Endothelial cell of umbilical vein (primary cell): Measurements from ENCODE around the gene AUTS2. TPM values are rescaled to one million over a fixed set of nuclear protein-coding genes. Genes with fewer than 3 reads are reported as not detected.

Experiments used
- BruUV-seq: library from RNA; stranded (reverse); fragments of 400-500 nt; replicated peaks from 2 replicates; lab custom pipeline; 2021; lab: Mats Ljungman, UMichigan
- CTCF ChIA-PET: fragments of 300-600, 350-600 bp; sonication (Branson Sonifier 250); formaldehyde crosslinking; loops from one replicate; lab custom pipeline; 2021; ENCODE audit warnings: antibody characterized with exemption, inconsistent platforms; lab: Charles Lee
- POLR2A ChIA-PET: fragments of 300-600, 350-600 bp; sonication (Branson Sonifier 250); formaldehyde crosslinking; loops from one replicate; lab custom pipeline; 2021; ENCODE audit warnings: antibody characterized with exemption, inconsistent platforms; lab: Charles Lee
- DNase-seq: peaks from one replicate; pipeline ENCODE4 v3.0.0-alpha.2; 2011; ENCODE audit warnings: low read depth, low spot score
- FAIRE-seq: peaks from 2 replicates; lab custom pipeline; 2011; peaks lifted over from hg19 to GRCh38; lab: Jason Lieb, UNC
- H2AFZ ChIP-seq: 2 replicates; pipeline ENCODE4 v1.6.0; 2012; ENCODE audit warnings: low read depth, low read length, control low read depth, inconsistent platforms
- H3K27ac ChIP-seq: 2 replicates; pipeline ENCODE4 v1.5.1; 2011; ENCODE audit warnings: low read depth, mild to moderate bottlenecking, control low read depth, low read length, moderate library complexity; ENCODE audit not compliant: insufficient read depth
- H3K27me3 ChIP-seq, 2 experiments: 2 replicates each; pipeline versions ENCODE4 v1.6.0 to v1.6.1; 2011; ENCODE audit warnings: low read length in 2 of 2, mixed read lengths in 1 of 2; ENCODE audit not compliant: control insufficient read depth in 2 of 2, insufficient read depth in 2 of 2
- H3K36me3 ChIP-seq, 2 experiments: 2 replicates in 1 of 2; 3 replicates in 1 of 2; pipeline ENCODE4 v1.5.1; 2011; ENCODE audit warnings: low read length in 2 of 2, mild to moderate bottlenecking in 1 of 2, moderate library complexity in 1 of 2; ENCODE audit not compliant: control insufficient read depth in 2 of 2, insufficient read depth in 2 of 2; ENCODE audit errors: extremely low read depth in 1 of 2
- H3K4me1 ChIP-seq: 3 replicates; pipeline ENCODE4 v1.5.1; 2011; ENCODE audit warnings: mild to moderate bottlenecking, low read length; ENCODE audit not compliant: control insufficient read depth, insufficient read depth; ENCODE audit errors: extremely low read depth
- H3K4me2 ChIP-seq: 2 replicates; pipeline ENCODE4 v1.6.1; 2011; ENCODE audit warnings: low read length, control low read depth, mixed read lengths; ENCODE audit not compliant: insufficient read depth
- H3K4me3 ChIP-seq, 3 experiments: fragments of 200-600 bp in 1 of 3; sonication (generic), shearing (Covaris generic) in 1 of 3; replicated peaks in 1 of 3; 2 replicates each; pipeline ENCODE4 v1.5.1; 2011 to 2016; ENCODE audit warnings: control low read depth in 3 of 3, low read length in 3 of 3, mild to moderate bottlenecking in 2 of 3, inconsistent platforms in 1 of 3, low read depth in 1 of 3, moderate library complexity in 1 of 3; ENCODE audit not compliant: insufficient read depth in 1 of 3
- H3K79me2 ChIP-seq: 2 replicates; pipeline ENCODE4 v1.6.0; 2012; ENCODE audit warnings: low read length, inconsistent platforms; ENCODE audit not compliant: control insufficient read depth, insufficient read depth
- H3K9ac ChIP-seq: replicated peaks from 2 replicates; pipeline ENCODE3; 2011; ENCODE audit warnings: low read length, control low read depth; ENCODE audit not compliant: insufficient read depth; ENCODE audit errors: extremely low read depth
- H3K9me1 ChIP-seq: replicated peaks from 3 replicates; pipeline ENCODE4 v1.6.0; 2011; ENCODE audit warnings: mild to moderate bottlenecking, low read length; ENCODE audit not compliant: control insufficient read depth, insufficient read depth; ENCODE audit errors: extremely low read depth
- H3K9me3 ChIP-seq: replicated peaks from 2 replicates; pipeline ENCODE4 v1.5.1; 2012; ENCODE audit warnings: low read length, inconsistent platforms; ENCODE audit not compliant: control insufficient read depth, insufficient read depth
- H4K20me1 ChIP-seq: replicated peaks from 2 replicates; pipeline ENCODE3; 2011; ENCODE audit warnings: mild to moderate bottlenecking, low read length; ENCODE audit not compliant: control insufficient read depth, insufficient read depth; ENCODE audit errors: extremely low read depth
- EZH2 ChIP-seq: IDR thresholded peaks from 2 replicates; pipeline ENCODE4 v1.6.1; 2012; ENCODE audit warnings: borderline replicate concordance, low read depth, mild to moderate bottlenecking, moderate library complexity, low read length, inconsistent platforms; ENCODE audit not compliant: severe bottlenecking
- FOS ChIP-seq: IDR thresholded peaks from 2 replicates; pipeline ENCODE4 v1.6.1; 2011; ENCODE audit warnings: mild to moderate bottlenecking, low read length, moderate library complexity, borderline replicate concordance; ENCODE audit not compliant: insufficient read depth
- GATA2 ChIP-seq: IDR thresholded peaks from 2 replicates; pipeline ENCODE4 v1.7.0; 2011; ENCODE audit warnings: low read depth, mild to moderate bottlenecking, moderate library complexity, mixed read lengths, low read length; ENCODE audit not compliant: insufficient read length, insufficient read depth
- JUN ChIP-seq: IDR thresholded peaks from 2 replicates; pipeline ENCODE4 v1.6.1; 2011; ENCODE audit warnings: borderline replicate concordance, low read depth; ENCODE audit not compliant: insufficient read length, insufficient read depth
- MYC ChIP-seq: IDR thresholded peaks from one replicate; pipeline ENCODE4 v1.6.1; 2011; ENCODE audit warnings: mild to moderate bottlenecking, low read depth, low read length
- POLR2A ChIP-seq: IDR thresholded peaks from 2 replicates; pipeline ENCODE4 v1.6.1; 2012; ENCODE audit warnings: low read depth, mild to moderate bottlenecking, control low read depth, low read length
- POLR2AphosphoS5 ChIP-seq: IDR thresholded peaks from 2 replicates; pipeline ENCODE4 v1.6.1; 2012; ENCODE audit warnings: low read depth, mild to moderate bottlenecking, control low read depth, low read length, moderate library complexity; ENCODE audit not compliant: insufficient read depth
- dilution Hi-C: fragments of 300-500 bp; cut with MboI; formaldehyde crosslinking; loops from one replicate; pipeline ENCODE4 v1.15.0; 2019; ENCODE audit warnings: low sequenced_read_pairs; ENCODE audit not compliant: extremely low pct_ligation_motif_present
- intact Hi-C: fragments of 100-400 bp; cut with micrococcal nuclease; formaldehyde crosslinking; loops from one replicate; pipeline ENCODE4 v1.10.0; 2022
- polyA plus RNA-seq, 4 experiments: library from polyadenylated mRNA; depleted of rRNA in 3 of 4; stranded (reverse) in 3 of 4; unstranded in 1 of 4; fragments of >200 nt; gene quantifications; 2 replicates each; pipeline versions ENCODE4 v1.2.1 to v1.2.3, GENCODE V29; 2011 to 2012; ENCODE audit warnings: missing spikeins in 1 of 4
- total RNA-seq: library from RNA; stranded (reverse); gene quantifications from 2 replicates; pipeline ENCODE4 v1.2.3, GENCODE V29; 2021
- TF ChIP-seq, protein P1 (sequence below), 2 donors: IDR thresholded peaks; 1 replicate in 1 of 2; 2 replicates in 1 of 2; pipeline ENCODE4 v1.5.1; 2011; ENCODE audit warnings: low read length in 2 of 2, mild to moderate bottlenecking in 2 of 2, moderate library complexity in 2 of 2, control low read depth in 1 of 2, inconsistent platforms in 1 of 2, low read depth in 1 of 2; ENCODE audit not compliant: insufficient read depth in 1 of 2; ENCODE audit errors: extremely low read depth in 1 of 2
- TF ChIP-seq, protein P2 (sequence below): IDR thresholded peaks from 2 replicates; pipeline ENCODE4 v1.6.1; 2011; ENCODE audit not compliant: insufficient read depth, insufficient read length

AUTS2 gene
- total and polyA plus RNA-seq, 2 donors (not counting 3 experiments of a cell fraction or from before 2014, with no cell fraction given), result 0.59 to 8.0 TPM

DNA sequence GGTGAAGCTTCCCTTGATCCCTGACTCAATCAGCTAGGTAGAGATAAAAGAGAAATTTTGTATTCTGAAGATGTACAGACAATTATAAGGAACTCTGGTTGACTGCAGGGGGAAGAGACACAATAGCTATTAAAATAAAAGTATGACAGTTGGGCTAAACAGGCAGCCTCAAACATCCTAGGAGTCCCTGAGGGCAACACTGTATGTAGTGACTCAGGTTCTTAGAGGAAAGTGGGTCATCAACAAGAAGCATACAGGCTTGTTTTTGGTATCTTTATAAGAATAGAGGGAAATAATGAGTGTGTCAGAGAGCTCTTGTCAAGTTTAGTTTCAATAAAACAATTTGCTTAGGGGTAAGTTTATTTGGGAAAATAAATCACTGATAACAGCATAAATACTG, 150.3 kb downstream of the AUTS2 start:
- H3K4me3 ChIP-seq, result no peak overlapping the region
- FAIRE-seq (no peak), DNase-seq (no peak)
- no TSS peak for BruUV-seq
- POLR2A ChIA-PET, result no interaction called here
- dilution Hi-C loops, result no loop called here
- H3K36me3 ChIP-seq, result no peaks in the 10 kb centered on the region
- intact Hi-C loops, result no loop called here
- H3K27me3 ChIP-seq, result no peaks in the 10 kb centered on the region
- H3K4me1 ChIP-seq, result no peaks in the 10 kb centered on the region
- no peaks in the 10 kb centered on the region for H3K9me3 ChIP-seq
- CTCF ChIA-PET, result no interaction called here
- H3K4me2 ChIP-seq, result no peak overlapping the region
- H2AFZ ChIP-seq, result no peak overlapping the region
- TF ChIP-seq FOS (no peak), EZH2 (no peak), JUN (no peak), POLR2AphosphoS5 (no peak), MYC (no peak), GATA2 (no peak), POLR2A (no peak)
- TF ChIP-seq, protein P1, sequence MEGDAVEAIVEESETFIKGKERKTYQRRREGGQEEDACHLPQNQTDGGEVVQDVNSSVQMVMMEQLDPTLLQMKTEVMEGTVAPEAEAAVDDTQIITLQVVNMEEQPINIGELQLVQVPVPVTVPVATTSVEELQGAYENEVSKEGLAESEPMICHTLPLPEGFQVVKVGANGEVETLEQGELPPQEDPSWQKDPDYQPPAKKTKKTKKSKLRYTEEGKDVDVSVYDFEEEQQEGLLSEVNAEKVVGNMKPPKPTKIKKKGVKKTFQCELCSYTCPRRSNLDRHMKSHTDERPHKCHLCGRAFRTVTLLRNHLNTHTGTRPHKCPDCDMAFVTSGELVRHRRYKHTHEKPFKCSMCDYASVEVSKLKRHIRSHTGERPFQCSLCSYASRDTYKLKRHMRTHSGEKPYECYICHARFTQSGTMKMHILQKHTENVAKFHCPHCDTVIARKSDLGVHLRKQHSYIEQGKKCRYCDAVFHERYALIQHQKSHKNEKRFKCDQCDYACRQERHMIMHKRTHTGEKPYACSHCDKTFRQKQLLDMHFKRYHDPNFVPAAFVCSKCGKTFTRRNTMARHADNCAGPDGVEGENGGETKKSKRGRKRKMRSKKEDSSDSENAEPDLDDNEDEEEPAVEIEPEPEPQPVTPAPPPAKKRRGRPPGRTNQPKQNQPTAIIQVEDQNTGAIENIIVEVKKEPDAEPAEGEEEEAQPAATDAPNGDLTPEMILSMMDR (IDR thresholded peaks at IDR 0.05; ENCODE audit: extremely low read depth in 1 of 2, insufficient read depth in 1 of 2, low read depth in 1 of 2, low read length in 2 of 2), result no peak
- TF ChIP-seq, protein P2, sequence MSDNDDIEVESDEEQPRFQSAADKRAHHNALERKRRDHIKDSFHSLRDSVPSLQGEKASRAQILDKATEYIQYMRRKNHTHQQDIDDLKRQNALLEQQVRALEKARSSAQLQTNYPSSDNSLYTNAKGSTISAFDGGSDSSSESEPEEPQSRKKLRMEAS, result no peak
- no peak overlapping the region for H3K9ac ChIP-seq
- no peak overlapping the region for H3K27ac ChIP-seq
- no peaks in the 10 kb centered on the region for H3K79me2 ChIP-seq
- no peaks in the 10 kb centered on the region for H4K20me1 ChIP-seq
- no peaks in the 10 kb centered on the region for H3K9me1 ChIP-seq
